Activated naive CD4-positive, alpha-beta T cell treated with anti-CD3 and anti-CD28 coated beads, Interleukin-2, amount 50 U/mL, for 16 hours (primary cell): Measurements from ENCODE around the gene CYP2S1.
"Not testable (repeated sequence)": the region's sequence is repeated elsewhere in the genome, so short reads cannot be mapped to it uniquely, and the experiment has no call there.

Source experiments
- DNase-seq: peaks from one replicate; pipeline ENCODE4 v3.0.0-alpha.2; 2020

Gene CYP2S1

DNA sequence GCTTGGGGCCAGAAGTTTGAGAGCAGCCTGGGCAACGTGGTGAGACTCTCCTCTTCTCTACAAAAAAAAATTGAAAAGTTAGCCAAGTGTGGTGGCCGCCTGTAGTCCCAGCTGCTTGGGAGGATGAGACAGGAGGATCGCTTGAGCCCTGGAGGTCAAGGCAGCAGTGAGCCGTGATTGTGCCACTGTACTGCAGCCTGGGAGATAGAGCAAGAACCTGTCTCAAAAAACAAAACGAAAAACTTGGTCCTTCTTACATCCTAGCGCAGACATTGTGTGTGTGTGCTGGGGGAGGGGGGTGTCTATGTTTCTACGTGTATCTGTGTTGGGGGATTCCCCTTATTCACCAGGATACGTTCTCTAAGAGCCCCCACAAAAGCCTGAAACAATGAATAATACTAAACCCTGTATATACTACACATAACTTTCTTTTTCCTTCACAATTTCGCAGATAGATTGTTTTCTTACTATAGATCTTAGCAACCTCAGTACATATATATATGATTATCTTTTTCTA is 33.9 kb downstream of the CYP2S1 start:
- no peak for DNase-seq

DNA sequence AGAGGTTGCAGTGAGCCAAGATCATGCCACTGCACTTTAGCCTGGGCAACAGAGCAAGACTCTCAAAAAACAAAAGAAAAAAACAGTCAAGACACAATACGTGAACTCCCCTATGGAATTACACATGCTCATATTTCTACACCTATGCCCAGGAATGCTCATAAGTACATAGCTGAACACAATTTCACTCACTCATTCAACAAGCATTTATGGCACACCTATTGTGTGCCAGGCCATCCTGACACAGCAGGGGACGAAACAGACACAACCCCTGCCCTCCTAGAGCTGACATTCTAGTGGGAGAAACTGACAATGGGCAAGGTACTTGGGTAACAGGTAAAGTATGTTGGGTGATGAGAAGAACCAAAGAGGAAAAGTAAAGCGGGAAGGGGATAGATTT is 35.5 kb downstream of the CYP2S1 start:
- no peak for DNase-seq

DNA sequence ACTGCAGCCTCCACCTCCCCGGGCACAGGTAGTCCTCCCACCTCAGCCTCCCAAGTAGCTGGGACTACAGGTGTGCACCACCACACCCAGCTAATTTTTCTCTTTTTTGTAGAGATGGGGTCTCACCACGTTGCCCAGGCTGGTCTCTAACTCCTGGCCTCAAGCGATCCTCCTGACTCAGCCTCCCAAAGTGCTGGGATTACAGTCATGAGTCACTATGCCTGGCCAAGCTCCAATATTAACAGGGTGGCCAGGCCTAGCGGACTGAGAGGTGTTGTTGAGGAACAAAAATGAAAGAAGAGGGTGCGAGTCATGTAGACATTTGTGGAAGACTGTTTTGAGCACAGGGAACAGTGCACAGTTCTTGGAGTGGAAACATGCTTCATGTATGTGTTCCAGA is 36.3 kb downstream of the CYP2S1 start:
- DNase-seq: not testable (repeated sequence)

DNA sequence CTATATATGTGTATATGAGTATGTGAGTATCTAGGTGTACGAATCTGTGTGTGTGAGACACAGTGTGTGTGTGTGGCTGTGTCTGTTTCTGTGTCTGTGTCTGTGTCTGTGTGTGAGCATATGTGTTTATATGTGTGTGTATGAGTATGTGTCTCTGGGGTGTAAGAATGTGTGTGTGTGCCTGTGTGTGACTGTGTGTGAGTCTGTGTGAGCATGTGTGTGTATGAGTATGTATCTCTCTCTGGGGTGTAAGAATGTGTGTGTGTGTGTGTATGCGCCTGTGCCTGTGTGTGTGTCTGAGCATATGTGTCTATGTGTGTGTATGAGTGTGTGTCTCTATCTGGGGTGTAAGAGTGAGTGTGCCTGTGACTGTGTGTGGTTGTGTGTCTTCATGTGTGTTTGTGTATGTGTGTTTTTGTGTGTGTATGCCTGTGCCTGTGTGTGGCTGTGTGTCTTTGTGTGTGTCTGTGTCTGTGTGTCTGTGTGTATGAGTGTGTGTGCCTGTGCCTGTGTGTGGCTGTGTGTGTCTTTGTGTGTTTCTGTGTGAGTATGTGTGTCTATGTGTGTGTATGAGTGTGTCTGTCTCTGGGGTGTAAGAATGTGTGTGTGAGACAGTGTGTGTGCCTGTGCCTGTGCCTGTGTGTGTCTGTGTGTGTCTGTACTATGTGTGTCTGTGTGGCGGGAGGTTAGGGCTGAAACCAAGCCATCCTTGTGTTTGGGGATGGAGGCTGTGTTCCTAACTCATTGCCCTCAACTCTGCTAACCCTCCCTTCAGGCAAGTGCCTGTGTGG is 37.2 kb downstream of the CYP2S1 start:
- no peak for DNase-seq

GRCh38 chr19:41232686-41233085 is 39.7 kb downstream of the CYP2S1 start:
- no peak for DNase-seq

DNA sequence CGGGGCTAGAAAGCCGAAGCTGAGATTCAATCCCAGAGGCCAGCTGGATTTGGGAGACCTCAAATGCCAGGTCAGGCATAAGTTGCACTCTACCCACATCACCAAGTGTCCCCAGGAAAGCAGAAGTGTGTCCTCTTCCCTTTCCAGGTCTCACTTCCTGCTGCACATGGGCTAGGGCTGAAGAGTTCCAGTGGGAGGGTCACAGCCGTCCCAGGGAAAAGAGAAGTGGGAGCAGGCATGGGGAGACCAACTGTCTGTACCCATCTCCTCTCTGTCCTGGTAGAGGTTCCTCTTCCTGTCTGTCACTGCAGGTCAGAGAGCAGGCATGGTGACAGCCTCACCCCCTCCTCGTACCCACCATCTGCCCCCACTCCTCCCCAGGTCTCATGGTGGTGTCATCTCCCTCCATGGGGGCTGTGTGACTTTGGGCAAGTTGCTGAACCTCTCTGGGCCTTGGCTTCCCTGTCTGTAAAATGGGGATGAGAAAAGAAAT is 40.8 kb downstream of the CYP2S1 start:
- no peak for DNase-seq

GRCh38 chr19:41234512-41235168 is 41.6 kb downstream of the CYP2S1 start:
- no peak for DNase-seq

GRCh38 chr19:41235480-41235879 is 42.5 kb downstream of the CYP2S1 start:
- no peak for DNase-seq

DNA sequence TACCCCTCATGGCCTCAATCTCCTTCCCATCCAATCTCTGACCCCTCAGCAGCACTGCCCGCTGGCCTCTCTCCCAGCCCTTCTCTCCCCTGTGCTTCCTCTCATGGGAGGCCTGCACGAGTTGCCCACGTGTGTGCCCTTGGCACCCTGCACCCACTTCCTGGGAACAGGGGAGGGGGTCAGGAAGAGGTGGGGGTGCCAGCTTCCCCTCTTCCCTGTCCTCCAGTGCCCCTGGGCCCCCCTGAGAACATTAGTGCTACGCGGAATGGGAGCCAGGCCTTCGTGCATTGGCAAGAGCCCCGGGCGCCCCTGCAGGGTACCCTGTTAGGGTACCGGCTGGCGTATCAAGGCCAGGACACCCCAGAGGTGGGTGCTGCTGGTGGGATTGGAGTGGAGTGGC is 45.2 kb downstream of the CYP2S1 start:
- no peak for DNase-seq

DNA sequence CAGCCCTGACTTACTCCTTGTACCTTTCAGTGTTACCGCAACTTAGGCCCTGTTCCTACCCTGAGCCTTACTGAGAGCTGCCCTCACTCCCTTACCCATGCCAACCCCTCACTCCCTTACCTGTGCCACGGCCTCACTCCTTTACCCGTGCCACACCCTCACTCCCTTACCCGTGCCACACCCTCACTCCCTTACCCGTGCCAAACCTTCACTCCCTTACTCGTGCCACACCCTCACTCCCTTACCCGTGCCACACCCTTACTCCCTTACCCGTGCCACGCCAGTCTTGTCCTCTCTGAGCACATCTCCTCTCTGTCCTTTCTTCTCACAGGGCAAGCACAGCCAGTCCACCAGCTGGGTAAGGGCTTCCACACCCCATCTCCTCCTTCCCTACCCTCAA is 46.3 kb downstream of the CYP2S1 start:
- DNase-seq: no peak

GRCh38 chr19:41239961-41240574 is 47.0 kb downstream of the CYP2S1 start:
- DNase-seq: no peak

DNA sequence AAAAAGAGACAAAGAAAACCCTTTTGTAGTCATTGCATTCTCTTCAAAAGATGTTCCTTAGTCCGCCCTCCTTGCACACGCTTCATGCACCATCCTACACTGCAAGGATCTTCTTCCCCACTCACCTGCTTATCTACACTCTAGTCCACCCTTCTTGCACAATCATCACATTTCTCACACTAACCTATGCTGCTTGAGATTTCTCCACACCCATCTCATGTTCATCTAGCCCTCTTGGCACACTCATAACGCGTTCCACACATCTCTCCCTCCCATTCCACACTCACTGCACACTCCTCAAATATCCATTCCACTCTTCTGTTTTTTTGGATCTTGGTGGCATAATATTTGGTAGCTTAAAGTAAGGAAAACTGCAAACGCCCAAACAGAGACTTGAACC is 48.8 kb downstream of the CYP2S1 start:
- no peak for DNase-seq

GRCh38 chr19:41244117-41244516 is 51.1 kb downstream of the CYP2S1 start:
- no peak for DNase-seq

DNA sequence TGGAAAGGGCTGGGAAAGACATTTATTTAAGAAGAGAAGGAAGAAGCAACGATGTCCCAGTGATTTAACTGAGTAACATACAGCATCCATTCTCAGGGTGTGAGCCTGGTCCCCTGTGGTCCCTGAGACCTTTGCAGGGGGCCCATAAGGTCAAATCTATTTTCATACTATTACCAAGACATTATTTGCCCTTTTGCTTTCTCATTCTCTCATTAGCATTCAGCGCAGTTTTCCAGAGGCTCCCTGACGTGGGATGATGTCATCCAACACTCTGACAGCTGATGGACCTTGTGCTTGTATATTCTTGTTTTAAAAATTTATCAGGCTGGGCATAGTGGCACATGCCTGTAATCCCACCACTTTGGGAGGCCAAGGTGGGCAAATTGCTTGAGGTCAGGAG is 52.8 kb downstream of the CYP2S1 start:
- no peak for DNase-seq

DNA sequence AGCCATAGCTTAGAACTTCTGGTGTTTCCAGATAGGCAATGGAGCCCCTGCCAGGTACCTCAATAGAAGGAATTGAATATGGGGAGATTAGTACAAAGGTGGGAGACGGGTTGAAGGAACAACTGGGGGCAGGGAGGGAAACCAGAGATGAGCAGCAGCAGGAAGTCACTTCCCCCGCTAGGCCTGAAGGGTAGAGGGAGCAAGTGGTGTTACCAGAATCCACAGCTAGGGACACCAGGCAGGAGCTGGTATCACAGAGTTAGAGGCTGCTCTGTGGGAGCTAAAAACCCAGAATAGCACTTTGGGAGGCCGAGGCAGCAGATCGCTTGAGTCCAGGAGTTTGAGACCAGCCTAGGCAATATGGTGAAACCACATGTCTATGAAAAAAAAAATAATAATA is 55.9 kb downstream of the CYP2S1 start:
- DNase-seq: no peak

DNA sequence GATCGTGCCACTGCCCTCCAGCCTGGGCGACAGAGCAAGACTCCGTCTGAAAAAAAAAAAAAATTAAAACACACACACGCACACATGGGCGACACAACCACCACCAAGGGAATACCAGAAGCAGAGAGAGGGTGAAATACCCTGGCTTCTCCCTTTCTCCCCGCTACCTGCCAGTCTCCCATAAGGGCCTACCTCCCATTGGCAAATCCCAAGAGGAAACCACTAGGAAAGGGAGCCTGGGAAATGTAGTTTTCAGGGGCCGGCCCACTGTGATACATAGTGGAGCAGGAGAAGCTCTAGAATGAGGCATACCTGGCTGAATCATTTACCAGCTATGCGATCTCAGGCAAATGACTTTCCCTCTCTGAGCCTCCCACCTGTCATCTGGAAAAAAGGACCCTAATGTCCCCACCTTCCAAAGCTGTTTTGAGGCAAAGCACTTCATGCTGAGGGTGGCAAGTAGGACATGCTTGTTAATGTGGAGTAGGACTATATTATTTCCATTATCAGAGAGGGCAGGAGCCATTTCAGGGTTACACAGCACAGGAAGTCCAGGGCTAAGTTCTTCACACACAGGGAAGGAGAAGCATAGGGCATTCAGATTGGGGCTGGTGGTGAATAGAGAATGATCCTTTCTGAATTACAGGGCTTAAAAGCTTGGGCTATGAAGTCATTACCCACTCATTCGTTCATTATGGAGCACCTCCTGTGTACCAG is 56.8 kb downstream of the CYP2S1 start:
- DNase-seq: no peak

DNA sequence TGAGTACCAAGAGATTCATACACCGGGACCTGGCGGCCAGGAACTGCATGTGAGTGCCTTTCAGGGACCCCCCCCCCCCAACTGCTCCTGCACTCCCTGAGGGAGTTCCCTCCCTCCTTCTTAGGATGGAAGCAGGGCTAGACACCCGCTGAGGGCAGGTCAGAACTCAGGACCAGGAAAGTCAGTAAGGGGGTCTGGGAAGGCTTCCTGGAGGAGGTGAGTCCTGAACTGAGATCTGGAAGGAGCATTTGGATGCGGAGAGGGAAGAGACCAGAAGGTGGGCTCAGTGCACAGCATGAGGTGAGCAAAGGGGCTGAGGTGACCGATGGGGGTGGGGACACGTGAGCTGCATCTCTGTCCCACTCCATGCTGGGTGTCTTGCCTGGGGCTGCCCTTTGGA is 60.6 kb downstream of the CYP2S1 start:
- no peak for DNase-seq

DNA sequence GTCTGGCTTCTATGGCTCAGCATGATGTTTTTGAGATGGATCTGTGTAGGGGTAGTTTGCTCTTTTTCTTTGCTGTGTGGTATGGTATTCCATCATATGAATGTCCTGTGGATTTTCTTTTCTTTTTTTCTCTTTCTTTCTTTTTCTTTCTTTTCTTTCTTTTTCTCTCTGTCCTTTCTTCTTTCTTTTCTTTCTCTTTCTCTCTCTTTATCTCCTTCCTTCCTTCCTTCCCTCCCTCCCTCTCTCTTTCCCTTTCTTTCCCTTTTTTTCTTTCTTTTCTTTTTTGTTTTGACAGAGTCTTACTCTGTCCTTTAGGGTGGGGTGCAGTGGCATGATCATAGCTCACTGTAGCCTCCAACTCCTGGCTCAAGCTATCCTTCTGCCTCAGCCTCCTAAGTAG is 62.2 kb downstream of the CYP2S1 start:
- DNase-seq: no peak
